GM21717 (cell line): ENCODE data around the gene KCNMA1.

Experiments used
- ATAC-seq: cut with Tn5 transposase; IDR thresholded peaks from one replicate; pipeline ENCODE4 v1.9.1; 2021; ENCODE audit warnings: mild to moderate bottlenecking, moderate library complexity; ENCODE audit not compliant: unreplicated experiment

Gene KCNMA1

GRCh38 chr10:76868098-76868977, 769.3 kb downstream of the KCNMA1 start:
- ATAC-seq, result no peak

DNA sequence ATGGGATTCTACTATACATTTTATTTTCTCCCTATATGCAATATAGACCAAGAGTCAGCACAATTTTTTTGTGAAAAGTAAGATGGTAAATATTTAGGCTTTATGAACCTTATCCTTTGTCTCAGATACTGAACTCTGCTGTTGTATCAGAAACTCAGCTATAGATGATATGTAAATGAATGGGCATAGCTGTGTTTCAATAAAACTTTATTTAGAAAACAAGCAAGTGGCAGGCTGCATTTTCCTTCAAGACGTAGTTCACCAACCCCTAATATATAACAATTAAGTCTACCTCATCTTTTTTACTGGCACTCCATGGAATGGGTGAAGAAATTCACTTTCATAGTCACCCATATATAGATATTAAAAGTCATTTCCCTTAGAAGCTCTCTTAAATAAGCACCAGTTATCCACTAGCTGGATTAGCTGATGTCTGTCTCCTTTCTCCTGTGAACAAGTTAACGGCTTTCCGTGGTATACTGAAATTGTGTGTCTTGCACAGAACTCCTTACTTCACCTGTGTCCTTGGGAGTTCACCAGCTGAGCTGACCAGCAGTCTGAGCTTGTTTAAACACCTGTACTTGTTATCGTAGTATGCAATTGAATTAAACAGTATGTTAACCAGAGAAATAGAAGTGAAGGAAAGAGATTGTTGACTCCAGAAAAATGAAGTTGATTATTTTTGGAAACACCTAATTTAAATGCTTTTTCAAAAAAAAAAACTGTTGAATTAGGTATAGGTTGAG, 770.6 kb downstream of the KCNMA1 start:
- ATAC-seq, result no peak

DNA sequence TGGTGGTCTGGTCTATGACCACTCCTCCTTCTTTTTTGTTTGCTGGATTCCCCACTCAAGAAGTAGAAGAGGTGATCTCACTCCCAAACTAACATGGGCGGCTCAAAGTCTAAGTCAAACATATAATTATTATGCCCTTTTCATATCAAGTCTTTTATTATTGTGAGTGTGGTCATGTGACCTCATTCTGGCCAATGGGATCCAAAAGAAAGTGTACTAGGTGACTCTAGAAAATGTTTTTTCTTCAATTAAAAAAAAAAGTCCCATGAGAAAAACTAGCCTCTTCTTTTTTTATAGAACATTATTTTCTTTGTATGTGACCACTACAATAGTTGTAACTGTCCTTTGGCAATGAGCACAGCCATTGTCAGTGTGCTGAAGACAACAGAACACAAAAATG, 772.7 kb downstream of the KCNMA1 start:
- ATAC-seq, result no peak

- no peak for ATAC-seq
Measured at GRCh38 chr10:76858721-76859120, 778.9 kb downstream of the KCNMA1 start.

GRCh38 chr10:76840802-76841201, 796.8 kb downstream of the KCNMA1 start:
- no peak for ATAC-seq

GRCh38 chr10:76839276-76839675, 798.3 kb downstream of the KCNMA1 start:
- no peak for ATAC-seq

DNA sequence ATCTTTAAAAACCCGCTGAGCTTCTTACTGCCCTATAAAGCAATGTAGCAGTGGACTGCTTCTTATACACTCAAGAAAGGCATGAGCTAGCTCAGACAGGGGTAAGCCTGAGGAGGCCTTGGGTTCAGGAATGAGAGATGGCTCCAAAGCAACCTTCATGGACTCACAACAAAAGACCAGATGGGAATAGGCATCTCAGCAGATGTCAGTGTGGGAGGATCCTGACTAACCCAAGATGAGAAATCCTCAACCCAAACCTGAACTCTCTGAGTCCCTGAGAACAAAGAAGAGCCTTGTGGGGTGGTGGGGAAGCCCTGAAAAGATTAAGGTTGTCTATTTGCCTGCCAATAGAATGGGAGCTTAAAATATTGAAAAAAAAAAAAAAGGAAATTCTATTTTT, 807.4 kb downstream of the KCNMA1 start:
- no peak for ATAC-seq

- ATAC-seq, result no peak
Measured at GRCh38 chr10:76829724-76830123, 807.9 kb downstream of the KCNMA1 start.
